Omental fat pad (tissue), 4 donors: ENCODE measurements around the gene LRRC71. TPM values are rescaled to one million over a fixed set of nuclear protein-coding genes. Genes with fewer than 3 reads are reported as not detected.

Experiments used
- ATAC-seq: fragments of 150-250 bp; one replicate; pipeline ENCODE4 v1.9.1; 2016; ENCODE audit warnings: mild to moderate bottlenecking, moderate library complexity; ENCODE audit not compliant: low FRiP score
- DNase-seq: peaks from one replicate; pipeline ENCODE4 v3.0.0-alpha.2; 2019; ENCODE audit warnings: low spot score
- CTCF ChIP-seq, 3 donors: fragments of 450-650 bp; IDR thresholded peaks; one replicate each; pipeline ENCODE4 v1.5.1; 2016 to 2017; ENCODE audit warnings: antibody characterized with exemption in 3 of 3, mild to moderate bottlenecking in 3 of 3, moderate library complexity in 2 of 3
- total RNA-seq, 4 donors: library from RNA; depleted of rRNA; stranded (reverse); fragments of >200 nt; gene quantifications; one replicate each; pipeline ENCODE4 v1.1.0, GENCODE V29; 2016

LRRC71 gene
- total RNA-seq, 4 donors from 2014 or later = not detected

- ATAC-seq = no peak
- no peak for DNase-seq
- no peak for TF ChIP-seq CTCF (IDR thresholded peaks at IDR 0.05)
These were observed 26.7 kb downstream of the LRRC71 start for GRCh38 chr1:156947127-156947526.

GRCh38 chr1:156947818-156948525 lies 27.5 kb downstream of the LRRC71 start:
- ATAC-seq (no peak), DNase-seq (no peak)
- TF ChIP-seq CTCF (IDR thresholded peaks at IDR 0.05) = no peak

- DNase-seq (no peak), ATAC-seq (no peak)
- TF ChIP-seq CTCF (IDR thresholded peaks at IDR 0.05) = no peak
These were observed 28.3 kb downstream of the LRRC71 start for GRCh38 chr1:156948708-156949107.

- TF ChIP-seq CTCF (IDR thresholded peaks at IDR 0.05) = no peak
- ATAC-seq = no peak
- DNase-seq = no peak
These were observed 28.7 kb downstream of the LRRC71 start for GRCh38 chr1:156949127-156949526.

GRCh38 chr1:156951371-156951770 lies 30.9 kb downstream of the LRRC71 start:
- TF ChIP-seq CTCF (IDR thresholded peaks at IDR 0.05) = no peak
- no peak for DNase-seq
- no peak for ATAC-seq

- DNase-seq (no peak), ATAC-seq (no peak)
- TF ChIP-seq CTCF (IDR thresholded peaks at IDR 0.05) = no peak
These were observed 33.1 kb downstream of the LRRC71 start for GRCh38 chr1:156953571-156953970.

GRCh38 chr1:156956333-156956732 lies 35.9 kb downstream of the LRRC71 start:
- DNase-seq (no peak), ATAC-seq (no peak)
- TF ChIP-seq CTCF (IDR thresholded peaks at IDR 0.05) = no peak
